Lower lobe of right lung (tissue), 2 donors: Measurements from ENCODE around the gene GMCL1. TPM values are rescaled to one million over a fixed set of nuclear protein-coding genes. Genes with fewer than 3 reads are reported as not detected.
"Not testable (repeated sequence)": the region's sequence is repeated elsewhere in the genome, so short reads cannot be mapped to it uniquely, and the experiment has no call there.

ENCODE experiments used
- ATAC-seq, 2 donors: fragments of 200-7000 bp; cut with Tn5 transposase; one replicate each; pipeline ENCODE4 v1.9.1; 2020 to 2022; ENCODE audit warnings: mild to moderate bottlenecking in 2 of 2, moderate library complexity in 2 of 2
- DNase-seq: peaks from one replicate; pipeline ENCODE4 v3.0.0-alpha.2; 2020
- H3K27ac ChIP-seq: fragments of 200-600 bp; one replicate; pipeline ENCODE4 v1.8.0; 2022
- H3K27me3 ChIP-seq: fragments of 200-600 bp; one replicate; pipeline ENCODE4 v1.8.0; 2022; ENCODE audit warnings: low read depth
- H3K36me3 ChIP-seq: fragments of 200-600 bp; one replicate; pipeline ENCODE4 v1.8.0; 2022; ENCODE audit warnings: mild to moderate bottlenecking
- H3K4me1 ChIP-seq: fragments of 200-600 bp; one replicate; pipeline ENCODE4 v1.8.0; 2022
- H3K4me3 ChIP-seq: fragments of 200-600 bp; one replicate; pipeline ENCODE4 v1.8.0; 2022; ENCODE audit warnings: mild to moderate bottlenecking
- H3K9me3 ChIP-seq: fragments of 200-600 bp; one replicate; pipeline ENCODE4 v1.8.0; 2022
- CTCF ChIP-seq: fragments of 200-600 bp; IDR thresholded peaks from one replicate; pipeline ENCODE4 v1.8.0; 2022; ENCODE audit warnings: antibody characterized with exemption, mild to moderate bottlenecking
- intact Hi-C: fragments of 100-400 bp; cut with DNase I; formaldehyde crosslinking; loops from one replicate; pipeline ENCODE4 v1.11.0; 2022
- total RNA-seq: library from RNA; stranded (reverse); fragmentation: NEBNext Ultra II Directional; extraction: Animal tissue kit (Norgen Biotek cat#: 25700); gene quantifications from one replicate; pipeline ENCODE4 v1.2.1, GENCODE V29; 2021
- donor health status: DM: no; HTN: yes; CAD: no; lungs with severe emphysema.

Gene GMCL1
- total RNA-seq, 1 donor from 2014 or later = 13.3 TPM

GRCh38 chr2:69801745-69802290 is 27.6 kb upstream of the GMCL1 start:
- H3K27me3 ChIP-seq = no peaks in the 10 kb centered on the region
- ATAC-seq = no peak
- intact Hi-C loops = no loop called here
- H3K9me3 ChIP-seq = no peaks in the 10 kb centered on the region
- no peak overlapping the region for H3K4me3 ChIP-seq
- peaks cover 38% of the 10 kb centered on the region for H3K36me3 ChIP-seq
- TF ChIP-seq CTCF = no peak
- H3K27ac ChIP-seq = no peak overlapping the region
- peaks cover 25% of the 10 kb centered on the region for H3K4me1 ChIP-seq
- no peak for DNase-seq

- intact Hi-C loops = not testable (repeated sequence)
Measured at GRCh38 chr2:69802781-69803367, 26.6 kb upstream of the GMCL1 start.

GRCh38 chr2:69804416-69804815 is 25.0 kb upstream of the GMCL1 start:
- H3K4me3 ChIP-seq = no peak overlapping the region
- no peaks in the 10 kb centered on the region for H3K27me3 ChIP-seq
- H3K36me3 ChIP-seq = peaks cover 64% of the 10 kb centered on the region
- H3K4me1 ChIP-seq = peaks cover 5% of the 10 kb centered on the region
- DNase-seq (no peak), ATAC-seq (no peak)
- no peak for TF ChIP-seq CTCF
- no peak overlapping the region for H3K27ac ChIP-seq
- H3K9me3 ChIP-seq = no peaks in the 10 kb centered on the region
- intact Hi-C loops = no loop called here

More at GRCh38 chr2:69802781-69803367, 26.6 kb upstream of the GMCL1 start:
- not testable (repeated sequence) for H3K27me3 ChIP-seq, H3K27ac ChIP-seq, H3K9me3 ChIP-seq, ATAC-seq, DNase-seq, H3K4me3 ChIP-seq
- Histone ChIP-seq H3K4me1 (peaks cover 20% of the 10 kb centered on the region), H3K36me3 (peaks cover 49% of the 10 kb centered on the region)

- intact Hi-C loops = no loop called here
- Histone ChIP-seq H3K4me1 (no peaks in the 10 kb centered on the region), H3K36me3 (peaks cover 79% of the 10 kb centered on the region), H3K9me3 (no peaks in the 10 kb centered on the region), H3K27ac (no peak overlapping the region), H3K27me3 (no peaks in the 10 kb centered on the region), H3K4me3 (no peak overlapping the region)
- no peak for DNase-seq
- no peak for ATAC-seq
- no peak for TF ChIP-seq CTCF
Measured at GRCh38 chr2:69805887-69806286, 23.6 kb upstream of the GMCL1 start.

- no peak overlapping the region for H3K27ac ChIP-seq
- H3K9me3 ChIP-seq = no peaks in the 10 kb centered on the region
- ATAC-seq (no peak), DNase-seq (no peak)
- H3K4me1 ChIP-seq = no peaks in the 10 kb centered on the region
- intact Hi-C loops = no loop called here
- no peak overlapping the region for H3K4me3 ChIP-seq
- peaks cover 88% of the 10 kb centered on the region for H3K36me3 ChIP-seq
- no peaks in the 10 kb centered on the region for H3K27me3 ChIP-seq
- TF ChIP-seq CTCF = no peak
Measured at GRCh38 chr2:69807821-69808540, 21.5 kb upstream of the GMCL1 start.

GRCh38 chr2:69810550-69810949 is 18.9 kb upstream of the GMCL1 start:
- ATAC-seq (no peak), DNase-seq (no peak)
- Histone ChIP-seq H3K27me3 (no peaks in the 10 kb centered on the region), H3K4me1 (no peaks in the 10 kb centered on the region), H3K36me3 (peaks cover 95% of the 10 kb centered on the region), H3K9me3 (no peaks in the 10 kb centered on the region), H3K27ac (no peak overlapping the region), H3K4me3 (no peak overlapping the region)
- intact Hi-C loops = no loop called here
- TF ChIP-seq CTCF = no peak
